ENCODE measurements around the gene SCG5. TPM values are rescaled to one million over a fixed set of nuclear protein-coding genes. Genes with fewer than 3 reads are reported as not detected.

The SCG5 gene
- total RNA-seq, 1 donor from 2014 or later: 5.3 TPM

DNA sequence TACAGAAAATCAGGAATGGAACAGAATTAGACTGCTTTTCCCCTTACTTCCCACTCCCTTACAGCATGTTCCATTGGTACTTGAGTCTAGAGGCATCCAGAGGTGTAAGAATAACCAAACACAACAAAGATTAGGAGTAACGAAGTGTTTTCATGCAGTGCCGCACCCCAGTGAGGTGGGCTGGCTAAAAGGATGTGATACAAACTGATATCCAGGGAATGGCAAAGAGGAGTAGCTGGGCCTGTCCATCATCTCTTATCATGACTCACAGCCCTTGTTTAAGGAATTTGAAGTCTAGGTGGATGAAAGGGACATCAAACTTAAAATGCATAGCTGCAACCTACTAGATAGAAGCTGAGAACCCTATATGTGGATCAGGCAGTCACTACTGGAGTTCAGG lies 16.4 kb downstream of the SCG5 start:
- DNase-seq (ENCODE audit: low spot score): no peak

DNA sequence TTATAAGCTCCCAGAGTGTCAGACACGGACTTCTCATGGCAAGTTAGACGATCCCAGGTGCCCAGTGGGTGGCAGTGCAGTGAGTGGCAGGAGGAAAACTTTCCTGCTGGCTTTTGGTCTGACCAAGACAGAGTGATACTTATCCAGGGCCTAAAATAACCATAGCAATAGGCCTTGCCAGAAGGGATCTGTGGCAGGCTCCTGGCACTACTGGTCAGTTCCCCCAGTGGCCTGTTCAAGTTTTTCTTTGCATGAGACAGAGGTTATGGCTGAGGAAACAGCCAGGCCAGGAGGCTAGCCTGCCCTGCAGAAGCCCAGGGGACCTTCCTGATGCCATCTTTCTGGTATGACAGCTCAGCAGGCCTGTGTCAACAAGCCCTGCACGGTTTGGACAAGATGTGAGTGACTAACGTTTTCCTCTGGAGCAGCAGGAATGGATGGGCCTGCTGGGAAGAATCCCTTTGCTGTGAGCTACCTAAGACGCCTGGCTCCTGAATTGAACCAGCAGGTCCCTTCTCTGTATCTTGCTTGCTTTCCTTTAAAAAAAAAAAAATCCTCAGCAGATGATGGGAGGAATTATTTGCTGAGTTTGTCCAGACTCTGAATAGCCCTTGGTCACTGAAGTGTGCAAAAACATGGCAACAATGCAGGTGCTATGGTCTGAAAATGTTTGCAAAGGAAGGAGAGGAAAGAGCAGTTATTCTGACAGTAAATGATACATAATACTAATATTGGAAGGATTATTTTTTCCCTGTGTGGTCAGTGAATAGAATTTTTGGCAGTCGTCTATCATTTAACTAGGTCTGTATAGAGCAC lies 18.0 kb downstream of the SCG5 start:
- no peak for DNase-seq (ENCODE audit: low spot score)

DNA sequence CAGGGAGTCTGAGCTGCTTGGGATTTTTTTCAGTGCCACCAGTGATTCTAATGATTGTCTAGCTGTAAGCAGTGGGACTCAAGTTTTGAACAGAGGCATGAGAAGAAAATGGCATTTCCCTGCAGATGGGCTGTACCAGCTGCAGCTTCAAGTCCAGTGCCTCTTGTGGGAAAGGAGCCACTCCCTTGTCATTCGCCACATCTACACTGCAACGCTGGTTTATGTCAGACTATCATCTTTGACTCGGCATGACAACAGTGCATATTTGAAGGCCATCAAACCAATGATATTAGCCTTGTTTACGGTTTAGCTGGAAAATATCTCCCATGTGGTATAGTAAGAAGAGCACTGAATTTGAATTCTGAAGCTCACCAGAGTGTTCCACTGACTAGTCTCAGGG lies 22.2 kb downstream of the SCG5 start:
- no peak for DNase-seq (ENCODE audit: low spot score)

DNA sequence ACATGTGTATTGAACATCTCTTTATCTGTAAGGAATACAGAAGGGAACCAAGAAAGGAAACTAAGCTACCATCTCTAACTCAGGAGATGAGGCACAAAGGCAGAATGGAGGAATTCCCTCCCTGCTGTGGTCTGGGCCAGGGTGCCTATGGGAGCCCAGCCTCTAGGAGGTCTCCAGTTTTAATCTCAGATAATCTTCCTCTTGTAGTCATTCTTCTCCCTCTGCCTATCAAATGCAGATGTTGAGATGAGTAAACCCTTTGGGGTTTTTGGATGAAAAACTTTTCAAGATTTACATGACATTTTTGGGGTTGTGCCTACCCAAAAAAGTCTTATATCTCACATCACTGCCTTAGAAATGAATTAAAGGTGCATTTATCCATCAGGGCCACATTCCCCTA lies 23.3 kb downstream of the SCG5 start:
- DNase-seq (ENCODE audit: low spot score): no peak

DNA sequence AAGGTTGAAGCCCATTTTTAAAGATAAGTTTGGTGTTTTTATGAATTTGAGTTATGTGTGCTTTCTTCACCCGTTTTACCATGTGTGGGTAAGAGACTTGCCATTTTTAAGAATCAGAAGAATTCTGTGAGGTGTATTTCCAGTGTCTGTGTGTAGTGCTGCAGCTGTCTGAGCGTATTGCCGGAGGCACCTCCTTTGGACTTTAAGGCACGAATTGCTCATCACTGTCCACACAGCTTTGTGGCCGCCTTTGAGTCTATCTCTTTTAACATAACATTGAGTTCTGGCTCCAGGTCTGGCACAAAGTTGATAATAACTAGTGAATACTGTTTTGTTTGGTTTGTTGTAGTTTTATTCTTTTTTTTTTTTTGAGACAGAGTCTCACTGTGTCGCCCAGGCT lies 25.8 kb downstream of the SCG5 start:
- DNase-seq (ENCODE audit: low spot score): no peak

DNA sequence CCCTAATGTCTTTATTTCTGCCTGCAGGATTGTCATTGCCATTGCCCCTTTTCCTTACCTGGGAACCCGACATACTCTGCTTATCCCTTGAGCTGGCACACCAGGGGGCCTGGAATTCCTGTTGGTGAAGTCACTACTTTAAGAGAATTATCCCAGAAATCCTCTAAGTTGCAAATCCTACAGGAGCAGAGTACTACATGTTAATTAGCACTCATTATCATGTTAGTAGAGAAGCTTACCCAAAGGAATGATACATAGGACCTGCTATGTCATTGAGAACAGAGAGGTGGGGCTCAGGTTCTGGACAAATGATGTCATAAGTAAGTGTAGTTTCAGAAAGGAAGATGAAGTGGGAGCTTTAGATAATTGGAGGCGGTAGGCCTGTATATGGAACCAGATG lies 27.4 kb downstream of the SCG5 start:
- no peak for DNase-seq (ENCODE audit: low spot score)

DNA sequence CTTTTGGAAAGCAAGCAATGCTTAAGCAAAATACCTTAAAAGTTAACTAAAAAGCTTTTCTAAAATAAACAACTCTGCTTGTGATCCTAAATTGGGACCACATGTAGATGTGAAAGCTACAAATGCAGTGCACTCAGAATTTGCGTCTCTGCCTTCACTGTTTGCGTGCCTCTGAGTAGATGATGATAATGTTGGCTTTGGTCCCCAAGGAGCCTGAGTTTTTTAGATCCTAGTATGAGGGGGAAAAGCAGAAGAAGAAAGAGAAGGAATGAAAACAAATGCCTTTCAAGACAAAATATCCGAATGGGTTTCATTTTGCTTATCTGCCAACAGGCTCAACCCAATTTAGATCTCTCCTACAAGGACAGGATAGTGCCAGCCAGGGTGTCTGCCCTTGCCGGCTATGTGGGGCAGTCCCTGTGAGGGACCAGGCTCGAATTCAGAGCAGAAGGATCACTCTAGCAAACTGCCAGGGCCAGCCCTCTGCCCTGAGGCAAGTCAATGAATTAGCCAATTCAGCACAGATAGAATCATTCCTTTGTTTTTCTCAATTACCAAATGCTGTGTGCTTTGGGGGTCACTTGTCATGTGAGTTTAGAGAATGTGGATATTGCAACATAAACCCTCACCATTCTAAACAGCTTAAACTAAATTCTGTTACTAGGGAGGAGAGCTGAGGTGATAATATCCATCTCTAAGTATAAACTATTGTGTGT lies 28.5 kb downstream of the SCG5 start:
- no peak for DNase-seq (ENCODE audit: low spot score)

DNA sequence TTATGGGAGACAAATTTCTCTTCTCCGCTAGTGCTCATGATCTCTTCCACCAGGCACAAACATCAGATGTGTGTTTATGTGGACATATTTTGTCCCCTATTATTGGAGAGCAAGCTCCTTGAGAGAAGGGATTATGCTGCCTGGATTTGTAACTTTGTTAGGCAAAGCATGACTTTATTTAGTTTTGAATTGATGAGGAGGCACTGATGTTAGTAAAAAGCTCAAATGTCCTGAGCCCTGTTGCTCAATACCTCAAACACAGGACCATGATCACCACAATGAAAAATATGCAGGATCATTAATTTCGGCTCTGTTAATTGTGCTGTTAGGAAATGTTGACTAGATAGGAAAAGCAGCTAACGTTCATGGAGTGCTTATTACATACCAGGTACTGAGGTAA lies 29.1 kb downstream of the SCG5 start:
- no peak for DNase-seq (ENCODE audit: low spot score)

DNA sequence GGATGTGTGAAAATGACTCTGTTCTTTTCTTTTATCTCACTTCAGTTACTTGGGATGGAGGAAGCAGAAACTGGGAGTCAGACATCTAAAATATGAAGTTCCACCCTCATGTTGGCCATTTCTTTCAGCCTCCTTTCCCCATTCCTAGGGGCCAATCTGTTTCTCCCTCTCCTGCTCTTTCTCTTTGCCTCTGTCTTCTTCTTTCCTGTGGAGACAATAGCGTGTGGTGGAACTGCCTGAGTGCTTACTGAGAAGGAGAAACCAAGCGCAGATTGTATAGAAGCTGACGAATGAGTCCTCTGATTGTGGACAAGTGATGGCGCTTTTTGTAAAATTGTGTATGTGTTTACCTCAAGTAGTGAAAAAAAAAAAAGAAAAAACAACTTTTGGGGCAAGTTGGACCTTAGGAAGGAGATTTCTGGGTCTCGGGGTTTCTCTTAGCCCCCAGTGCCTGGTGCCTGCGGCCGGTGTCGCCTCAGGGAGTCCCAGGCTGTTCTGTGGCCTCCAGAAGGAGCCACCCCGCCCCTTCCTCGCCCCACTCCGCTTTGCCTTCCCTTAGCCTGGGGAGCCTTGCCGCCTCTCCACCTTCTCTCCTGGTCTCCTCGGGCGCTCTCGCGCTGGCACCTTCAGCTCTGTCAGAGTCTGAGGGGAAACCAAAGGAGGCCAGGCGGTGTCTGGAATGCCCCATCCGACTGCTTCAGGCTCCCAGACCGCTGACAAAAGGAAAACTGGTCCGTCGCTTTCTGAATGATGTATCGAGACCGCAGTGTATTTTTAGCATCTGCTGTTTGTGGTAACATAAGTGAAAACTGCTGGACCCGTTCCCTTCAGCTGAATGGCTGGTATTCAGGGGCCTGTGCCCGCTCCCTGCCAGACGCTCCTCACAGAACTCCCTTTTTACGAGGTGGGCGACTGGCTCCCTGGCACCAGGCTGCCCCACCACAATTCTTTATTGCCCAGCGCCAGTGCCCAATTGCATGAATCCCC lies 30.1 kb downstream of the SCG5 start:
- DNase-seq (ENCODE audit: low spot score): no peak

DNA sequence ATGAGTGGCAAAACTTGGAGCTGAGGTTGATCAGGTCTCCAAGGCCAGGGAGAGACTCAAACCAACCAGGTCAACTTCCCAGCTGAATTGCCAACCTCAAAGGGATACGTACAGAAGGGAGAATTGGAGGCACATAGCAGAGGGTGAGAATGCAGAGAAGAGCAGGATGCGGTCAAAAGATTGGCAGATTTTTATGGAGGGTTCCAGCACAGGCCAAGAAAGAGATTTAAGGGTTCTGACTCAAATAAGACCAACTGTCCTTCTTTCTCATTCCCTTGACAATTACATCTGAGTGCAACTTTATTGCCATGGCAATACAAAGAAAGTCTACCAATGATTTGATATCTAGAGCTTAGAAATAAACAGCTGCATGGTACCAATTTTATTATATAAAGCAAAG lies 33.2 kb downstream of the SCG5 start:
- DNase-seq (ENCODE audit: low spot score): no peak

DNA sequence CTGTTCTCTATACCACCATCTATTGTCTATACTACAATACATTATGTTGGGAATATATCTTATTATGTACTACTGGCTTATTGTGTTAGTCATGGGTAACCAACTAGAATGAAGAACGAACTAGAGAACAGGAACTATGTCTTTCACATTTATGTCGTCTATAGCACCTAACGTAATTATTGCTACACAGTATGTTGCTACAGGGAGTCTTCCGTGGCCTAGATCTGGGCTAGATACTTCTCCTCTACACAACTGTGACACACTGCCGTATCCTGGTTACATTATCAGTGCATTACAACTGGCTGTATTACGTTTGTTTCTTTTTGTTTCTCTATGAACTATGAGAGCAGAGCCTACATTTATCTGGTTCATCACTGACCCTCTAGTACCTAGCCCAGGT lies 34.0 kb downstream of the SCG5 start:
- no peak for DNase-seq (ENCODE audit: low spot score)

DNA sequence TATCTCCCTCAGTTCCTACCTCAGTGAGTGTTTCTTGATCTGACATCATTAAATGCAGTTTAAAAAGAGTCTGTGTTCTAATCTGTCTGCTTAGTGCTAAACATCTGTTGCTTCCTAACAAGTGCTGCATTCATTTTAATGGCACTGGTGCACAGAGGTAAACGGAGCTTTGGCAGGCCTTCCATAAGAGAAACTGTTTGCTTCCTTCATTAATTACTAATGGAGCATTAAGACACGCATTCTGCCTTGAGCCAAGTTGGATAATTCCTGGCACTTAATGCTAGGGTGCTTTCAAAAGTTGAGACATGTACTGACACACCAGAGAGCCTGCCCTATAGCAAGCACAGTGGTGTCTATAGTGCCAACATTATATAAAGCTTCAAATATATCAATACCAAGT lies 34.7 kb downstream of the SCG5 start:
- DNase-seq (ENCODE audit: low spot score): no peak

DNA sequence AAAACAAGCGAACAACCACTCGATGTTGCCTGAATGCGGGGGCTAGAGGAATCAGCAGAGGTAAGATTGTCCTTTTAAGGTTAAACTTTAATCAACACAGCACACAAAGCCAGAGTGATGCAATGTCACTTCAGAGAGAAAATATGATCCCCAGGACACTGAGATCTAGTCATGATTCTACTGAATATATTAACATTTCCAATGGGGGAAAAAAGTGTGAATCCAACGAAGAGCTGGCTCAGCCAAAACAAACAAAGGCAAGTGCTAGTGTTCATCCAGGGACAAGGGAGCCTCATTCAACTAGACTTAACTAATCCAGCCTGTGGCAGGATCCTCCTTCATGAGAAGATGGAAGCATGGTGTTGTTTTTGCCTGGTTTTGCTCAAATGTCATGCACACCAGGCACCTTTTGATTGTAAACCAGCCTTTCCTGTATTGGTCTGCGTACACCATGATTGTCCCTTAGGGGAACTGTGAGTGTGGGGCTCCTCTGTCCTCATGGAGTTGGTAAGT lies 35.8 kb downstream of the SCG5 start:
- no peak for DNase-seq (ENCODE audit: low spot score)

DNA sequence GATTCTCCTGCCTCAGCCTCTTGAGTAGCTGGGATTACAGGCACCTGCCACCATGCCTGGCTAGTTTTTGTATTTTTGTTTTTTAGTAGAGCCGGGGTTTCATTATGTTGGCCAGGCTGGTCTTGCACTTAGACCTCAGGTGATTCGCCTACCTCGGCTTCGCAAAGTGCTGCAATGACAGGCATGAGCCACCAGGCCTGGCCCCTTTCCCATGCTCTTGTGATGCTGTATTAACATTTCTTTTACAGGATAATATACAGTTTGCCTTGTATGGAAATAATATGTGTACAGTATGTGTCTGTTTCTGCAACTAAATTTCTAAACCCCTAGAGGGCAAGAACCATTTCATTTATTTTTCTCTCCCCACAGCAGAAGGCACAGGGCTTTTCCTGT lies 37.8 kb downstream of the SCG5 start:
- no peak for DNase-seq (ENCODE audit: low spot score)

DNA sequence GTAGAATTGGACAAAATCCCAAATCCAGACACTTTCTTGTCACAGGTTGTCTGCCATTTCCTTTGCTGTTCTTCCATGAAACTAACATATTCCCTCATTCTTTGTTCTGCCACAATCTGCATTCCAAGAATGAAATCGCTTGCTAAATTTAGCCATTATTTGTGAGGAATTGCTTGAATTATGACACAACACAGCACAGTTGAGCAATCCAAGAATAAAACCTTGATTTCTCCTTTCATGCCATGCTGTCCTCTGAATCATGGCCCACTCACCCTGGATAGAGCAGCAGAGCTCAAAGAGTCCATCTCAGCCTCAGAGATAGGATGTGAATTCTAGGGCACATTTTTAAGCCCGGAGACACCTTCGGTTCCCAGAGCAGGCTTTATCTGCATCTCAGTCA lies 41.1 kb downstream of the SCG5 start:
- DNase-seq (ENCODE audit: low spot score): no peak

DNA sequence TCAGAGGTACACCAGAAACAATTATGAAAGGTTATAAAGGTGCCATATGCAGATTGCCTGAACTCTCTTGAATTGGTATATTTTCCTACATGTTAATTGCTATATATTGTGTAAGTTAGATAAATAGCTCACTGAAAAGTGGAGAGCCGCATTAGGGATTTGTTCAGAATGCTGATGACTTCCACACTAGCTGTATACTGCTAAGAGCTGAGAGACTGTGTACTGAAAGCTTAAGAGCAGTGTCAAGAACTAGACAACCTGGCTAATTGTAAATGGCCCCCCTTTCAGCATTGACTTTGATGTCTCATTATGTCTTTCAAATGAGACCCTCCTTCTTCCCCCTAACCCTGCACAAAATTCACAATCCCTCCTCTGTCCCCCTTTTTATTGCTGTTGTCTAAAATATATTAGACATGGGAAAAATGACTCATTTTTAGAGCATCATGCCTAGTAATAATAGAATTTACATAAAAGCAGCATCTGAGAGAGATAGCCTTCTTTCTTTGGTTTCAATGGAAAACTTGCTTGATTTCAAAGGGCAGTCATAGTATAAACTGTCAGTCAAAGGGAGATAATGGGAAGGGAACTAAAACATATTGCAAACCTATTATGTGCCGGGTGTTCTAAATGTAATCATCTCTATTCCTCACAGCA lies 41.6 kb downstream of the SCG5 start:
- no peak for DNase-seq (ENCODE audit: low spot score)

DNA sequence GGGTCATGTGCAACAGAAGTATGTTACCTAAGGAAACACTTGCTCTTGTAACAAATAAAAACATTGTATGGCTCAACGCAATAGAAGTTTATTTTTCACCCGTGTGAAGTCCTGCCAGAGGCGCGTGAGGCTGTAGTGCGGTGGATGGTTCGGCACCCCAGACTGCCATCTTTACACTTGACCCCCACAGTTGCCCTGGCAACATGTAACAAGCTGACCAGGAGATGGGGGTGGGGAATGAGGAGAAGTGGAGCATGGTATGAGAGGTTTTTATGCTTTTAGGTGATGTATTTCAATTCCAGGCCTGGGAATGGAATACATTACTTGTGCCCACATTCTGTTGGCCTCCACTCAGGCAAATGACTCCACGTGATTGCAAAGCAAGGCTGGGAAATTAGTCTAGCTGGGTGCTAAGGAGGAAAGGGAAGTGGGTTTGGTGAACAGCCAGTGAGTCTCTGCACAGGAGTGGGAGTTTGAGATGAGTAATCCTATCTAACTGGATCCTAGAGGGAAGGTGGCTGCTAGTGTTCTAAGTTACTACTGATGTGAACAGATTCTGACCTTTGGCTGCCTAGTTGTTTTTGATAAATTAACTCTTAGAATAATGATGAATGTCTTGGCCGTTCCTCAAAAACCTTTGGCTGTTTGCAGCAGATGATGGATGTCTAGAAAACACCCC lies 42.5 kb downstream of the SCG5 start:
- no peak for DNase-seq (ENCODE audit: low spot score)

DNA sequence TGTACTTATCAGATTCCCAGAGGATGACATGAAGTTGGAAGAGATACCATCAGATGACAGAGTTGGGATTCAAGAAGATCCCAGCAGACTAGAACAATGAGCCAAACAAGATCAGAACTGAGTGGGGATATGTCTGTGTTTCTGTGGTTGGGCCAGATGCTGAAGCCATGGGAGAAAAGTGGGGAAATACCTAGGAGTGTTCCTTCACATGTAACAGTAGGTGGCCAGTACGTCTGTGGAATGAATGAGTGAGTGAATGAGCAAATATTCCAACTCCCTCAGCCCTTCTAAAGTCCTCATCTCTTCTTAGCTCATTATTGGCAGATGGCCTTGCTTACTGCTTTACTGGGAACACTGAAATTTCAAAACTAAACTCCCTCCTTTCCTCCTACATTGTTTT lies 44.1 kb downstream of the SCG5 start:
- DNase-seq (ENCODE audit: low spot score): no peak

DNA sequence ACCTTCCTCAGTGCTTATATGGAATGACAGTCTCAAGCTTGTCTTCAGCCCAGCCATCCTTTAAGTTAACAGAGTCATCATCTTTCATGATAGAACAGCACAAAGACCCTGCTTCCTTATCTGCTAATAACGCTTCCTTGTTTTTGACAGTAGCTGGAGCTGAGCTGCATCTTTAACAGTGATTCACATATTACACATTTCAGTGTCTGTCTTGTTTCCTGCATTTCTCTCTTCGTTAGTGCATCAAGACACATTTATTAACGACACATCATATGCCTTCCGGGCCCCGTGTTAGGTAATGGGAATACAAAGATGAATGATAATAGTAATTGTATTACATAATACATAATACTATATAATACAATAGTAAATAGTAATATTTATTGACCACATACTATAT lies 46.0 kb downstream of the SCG5 start:
- DNase-seq (ENCODE audit: low spot score): no peak

DNA sequence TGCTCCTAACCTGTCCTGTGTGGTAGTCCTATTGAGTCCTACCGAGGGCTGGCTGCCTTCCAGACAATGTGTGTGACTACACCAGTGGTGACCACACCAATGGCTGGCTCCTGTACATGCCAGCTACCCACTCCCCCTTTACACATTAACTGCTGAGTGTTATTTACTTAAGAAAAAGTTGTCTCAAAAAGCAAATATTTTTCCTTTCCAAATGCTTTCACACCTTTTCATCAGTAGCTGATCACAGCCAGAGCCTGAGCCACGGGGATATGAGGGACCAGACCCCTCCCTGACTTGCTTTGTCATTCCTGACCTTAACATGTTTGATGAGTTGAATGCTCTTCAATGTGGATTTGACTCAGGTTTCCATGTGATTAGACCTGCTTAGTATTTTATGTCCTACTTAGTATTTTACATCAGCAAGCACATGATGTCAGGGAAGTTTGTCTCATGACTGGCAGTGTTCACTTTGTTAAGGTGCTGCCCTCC lies 46.7 kb downstream of the SCG5 start:
- DNase-seq (ENCODE audit: low spot score): no peak

All from mesenteric fat pad (tissue), 1 donor.